SU-DHL-6 (cell line): ENCODE results near the gene FNBP1L.

Experiments
- H2AFZ ChIP-seq: fragments of 200-600 bp; sonication (generic); 2 replicates; pipeline ENCODE4 v1.6.1; 2014; ENCODE audit warnings: low read depth, mild to moderate bottlenecking, moderate library complexity, mixed read lengths, antibody characterized with exemption, low read length; ENCODE audit not compliant: severe bottlenecking
- H3F3A ChIP-seq: fragments of 200-600 bp; shearing (Covaris generic); 2 replicates; pipeline ENCODE4 v1.6.0; 2016; ENCODE audit warnings: antibody characterized with exemption, mild to moderate bottlenecking; ENCODE audit not compliant: insufficient read depth
- H3K27ac ChIP-seq: fragments of 200-600 bp; sonication (generic); 2 replicates; pipeline ENCODE4 v1.5.1; 2016; ENCODE audit warnings: low read depth, mild to moderate bottlenecking, low read length, moderate library complexity, mixed read lengths
- H3K27me3 ChIP-seq: fragments of 200-600 bp; sonication (generic), shearing (Covaris generic); 2 replicates; pipeline ENCODE4 v1.6.0; 2014; ENCODE audit warnings: mild to moderate bottlenecking, low read length
- H3K36me3 ChIP-seq: fragments of 200-600 bp; sonication (generic); 2 replicates; pipeline ENCODE4 v1.6.1; 2014; ENCODE audit warnings: mild to moderate bottlenecking, low read length, mixed read lengths
- H3K4me2 ChIP-seq: fragments of 300-600, 200-600 bp; shearing (Covaris generic), sonication (generic); 2 replicates; pipeline ENCODE4 v1.6.0; 2014; ENCODE audit warnings: low read length, low read depth, mild to moderate bottlenecking; ENCODE audit not compliant: poor library complexity, severe bottlenecking
- H3K4me3 ChIP-seq: fragments of 200-600 bp; sonication (generic); 2 replicates; pipeline ENCODE4 v1.5.1; 2014; ENCODE audit warnings: antibody characterized with exemption, low read length, mild to moderate bottlenecking, mixed read lengths; ENCODE audit not compliant: insufficient read depth, poor library complexity, severe bottlenecking
- H3K79me2 ChIP-seq: fragments of 200-600 bp; sonication (generic); 2 replicates; pipeline ENCODE4 v1.6.1; 2014; ENCODE audit warnings: mild to moderate bottlenecking, low read length, moderate library complexity; ENCODE audit not compliant: insufficient read depth
- H3K9ac ChIP-seq: fragments of 200-600 bp; sonication (generic); 2 replicates; pipeline ENCODE4 v1.7.0; 2014; ENCODE audit warnings: mild to moderate bottlenecking, low read length
- H3K9me2 ChIP-seq: fragments of 200-600 bp; sonication (generic); replicated peaks from 2 replicates; pipeline ENCODE4 v1.6.1; 2014; ENCODE audit warnings: low read length; ENCODE audit not compliant: insufficient read depth
- H3K9me3 ChIP-seq: fragments of 200-600 bp; sonication (generic); 2 replicates; pipeline ENCODE4 v1.6.1; 2014; ENCODE audit warnings: low read length, mixed read lengths; ENCODE audit not compliant: insufficient read depth
- H4K20me1 ChIP-seq: fragments of 200-600 bp; sonication (generic); 2 replicates; pipeline ENCODE4 v1.6.1; 2014; ENCODE audit warnings: low read depth, mild to moderate bottlenecking, antibody characterized with exemption, low read length, moderate library complexity, mixed read lengths
- EZH2phosphoT487 ChIP-seq: fragments of 200-600 bp; sonication (generic), shearing (Covaris generic); conservative IDR thresholded peaks from 2 replicates; pipeline ENCODE4 v1.6.1; 2018; ENCODE audit warnings: mild to moderate bottlenecking, antibody characterized with exemption, low read length, moderate library complexity, mixed read lengths
- TF ChIP-seq, protein P1 (sequence below): fragments of 200-600 bp; sonication (generic); IDR thresholded peaks from one replicate; pipeline ENCODE4 v1.5.1; 2017; ENCODE audit warnings: antibody characterized with exemption, mild to moderate bottlenecking, low read length, moderate library complexity; ENCODE audit not compliant: insufficient read depth, poor library complexity, severe bottlenecking

The FNBP1L gene

DNA sequence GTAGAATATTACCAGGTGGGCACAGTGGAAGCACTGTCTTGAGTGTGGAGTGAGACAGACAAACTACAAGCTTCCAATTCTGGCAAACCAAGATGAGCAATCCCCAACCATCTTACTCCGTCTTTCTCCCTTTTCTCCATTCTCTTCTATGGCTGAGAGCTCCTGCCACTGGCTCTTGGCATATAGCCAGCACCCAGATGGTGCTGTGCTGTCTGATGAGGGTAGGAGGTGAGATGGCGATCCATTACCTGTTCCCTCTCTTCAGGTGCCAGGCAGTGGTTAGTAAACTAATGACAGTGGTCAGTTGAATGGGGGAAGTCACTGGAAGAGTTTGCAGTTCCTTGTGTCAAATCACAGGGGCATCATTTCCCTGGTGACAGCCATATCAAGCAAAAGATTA, 108.4 kb downstream of the FNBP1L start:
- TF ChIP-seq, protein P1, sequence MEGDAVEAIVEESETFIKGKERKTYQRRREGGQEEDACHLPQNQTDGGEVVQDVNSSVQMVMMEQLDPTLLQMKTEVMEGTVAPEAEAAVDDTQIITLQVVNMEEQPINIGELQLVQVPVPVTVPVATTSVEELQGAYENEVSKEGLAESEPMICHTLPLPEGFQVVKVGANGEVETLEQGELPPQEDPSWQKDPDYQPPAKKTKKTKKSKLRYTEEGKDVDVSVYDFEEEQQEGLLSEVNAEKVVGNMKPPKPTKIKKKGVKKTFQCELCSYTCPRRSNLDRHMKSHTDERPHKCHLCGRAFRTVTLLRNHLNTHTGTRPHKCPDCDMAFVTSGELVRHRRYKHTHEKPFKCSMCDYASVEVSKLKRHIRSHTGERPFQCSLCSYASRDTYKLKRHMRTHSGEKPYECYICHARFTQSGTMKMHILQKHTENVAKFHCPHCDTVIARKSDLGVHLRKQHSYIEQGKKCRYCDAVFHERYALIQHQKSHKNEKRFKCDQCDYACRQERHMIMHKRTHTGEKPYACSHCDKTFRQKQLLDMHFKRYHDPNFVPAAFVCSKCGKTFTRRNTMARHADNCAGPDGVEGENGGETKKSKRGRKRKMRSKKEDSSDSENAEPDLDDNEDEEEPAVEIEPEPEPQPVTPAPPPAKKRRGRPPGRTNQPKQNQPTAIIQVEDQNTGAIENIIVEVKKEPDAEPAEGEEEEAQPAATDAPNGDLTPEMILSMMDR, result no peak
- TF ChIP-seq EZH2phosphoT487, result no peak
- no peak overlapping the region for H2AFZ ChIP-seq
- H3K27ac ChIP-seq, result no peak overlapping the region
- no peaks in the 10 kb centered on the region for H3K9me3 ChIP-seq
- H3K9me2 ChIP-seq, result no peaks in the 10 kb centered on the region
- no peak overlapping the region for H3K9ac ChIP-seq
- H3K79me2 ChIP-seq, result no peaks in the 10 kb centered on the region
- no peaks in the 10 kb centered on the region for H4K20me1 ChIP-seq
- no peak overlapping the region for H3K4me2 ChIP-seq
- H3K27me3 ChIP-seq, result no peaks in the 10 kb centered on the region
- H3F3A ChIP-seq, result no peaks in the 10 kb centered on the region
- H3K4me3 ChIP-seq, result no peak overlapping the region
- H3K36me3 ChIP-seq, result no peaks in the 10 kb centered on the region

DNA sequence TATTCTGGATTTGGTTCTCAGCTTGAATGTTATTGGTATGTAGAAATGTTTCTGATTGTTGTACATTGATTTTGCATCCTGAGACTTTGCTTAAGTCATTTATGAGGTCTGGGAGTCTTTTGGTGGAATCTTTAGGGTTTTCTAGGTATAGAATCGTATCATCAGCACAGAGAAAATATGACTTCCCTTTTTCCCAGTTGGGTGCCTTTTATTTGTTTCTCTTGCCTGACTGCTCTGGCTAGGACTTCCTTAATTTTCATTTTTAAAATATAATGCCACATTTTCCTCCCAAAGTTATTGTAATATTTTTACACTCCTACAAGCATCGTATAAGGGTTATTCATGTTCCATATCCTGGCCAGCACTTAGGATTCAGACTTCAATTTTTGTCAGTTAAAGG, 111.1 kb downstream of the FNBP1L start:
- H3K9ac ChIP-seq, result no peak overlapping the region
- TF ChIP-seq, protein P1, result no peak
- TF ChIP-seq EZH2phosphoT487, result no peak
- H4K20me1 ChIP-seq, result no peaks in the 10 kb centered on the region
- H3K4me2 ChIP-seq, result no peak overlapping the region
- H3K4me3 ChIP-seq, result no peak overlapping the region
- H3K27me3 ChIP-seq, result no peaks in the 10 kb centered on the region
- no peaks in the 10 kb centered on the region for H3K9me2 ChIP-seq
- H3K27ac ChIP-seq, result no peak overlapping the region
- H3K79me2 ChIP-seq, result no peaks in the 10 kb centered on the region
- H3K36me3 ChIP-seq, result no peaks in the 10 kb centered on the region
- H2AFZ ChIP-seq, result no peak overlapping the region
- H3F3A ChIP-seq, result no peaks in the 10 kb centered on the region
- no peaks in the 10 kb centered on the region for H3K9me3 ChIP-seq

DNA sequence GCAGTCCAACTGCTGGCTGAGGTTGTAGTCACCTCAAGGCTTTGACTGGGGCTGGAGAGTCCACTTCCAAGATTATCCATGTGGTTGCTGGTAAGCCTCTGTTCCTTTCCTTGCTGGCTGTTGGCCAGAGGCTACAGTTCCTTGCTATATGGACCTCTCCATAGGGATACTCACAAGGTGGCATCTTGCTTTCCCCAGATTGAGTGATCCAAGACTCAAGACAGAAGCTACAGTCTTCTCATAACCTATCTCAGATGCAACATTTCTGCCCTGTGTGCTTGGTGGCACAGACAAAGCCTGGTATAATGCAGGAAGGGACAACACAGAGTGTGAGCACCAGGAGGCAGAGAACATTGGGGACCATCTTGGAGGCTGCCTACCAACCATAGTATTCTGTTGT, 111.8 kb downstream of the FNBP1L start:
- H3K4me2 ChIP-seq, result no peak overlapping the region
- no peaks in the 10 kb centered on the region for H3K27me3 ChIP-seq
- H4K20me1 ChIP-seq, result no peaks in the 10 kb centered on the region
- H3K27ac ChIP-seq, result no peak overlapping the region
- H2AFZ ChIP-seq, result no peak overlapping the region
- no peak overlapping the region for H3K9ac ChIP-seq
- no peaks in the 10 kb centered on the region for H3K36me3 ChIP-seq
- no peaks in the 10 kb centered on the region for H3F3A ChIP-seq
- H3K9me2 ChIP-seq, result no peaks in the 10 kb centered on the region
- H3K9me3 ChIP-seq, result no peaks in the 10 kb centered on the region
- TF ChIP-seq, protein P1, result no peak
- TF ChIP-seq EZH2phosphoT487, result no peak
- H3K79me2 ChIP-seq, result no peaks in the 10 kb centered on the region
- no peak overlapping the region for H3K4me3 ChIP-seq
